SK-N-SH treated with all-trans-retinoic acid at 6 μM for 48 hours (cell line): ENCODE results near the gene TBC1D12.

Source experiments
- ATAC-seq: fragments of 200-7000 bp; cut with Tn5 transposase; 3 replicates; pipeline ENCODE4 v1.9.1; 2020; ENCODE audit warnings: mild to moderate bottlenecking, moderate library complexity
- ARNTL ChIP-seq: fragments of 450-650 bp; formaldehyde crosslinking; IDR thresholded peaks from 2 replicates; pipeline ENCODE4 v1.5.0; 2020; ENCODE audit warnings: low read depth, mild to moderate bottlenecking, moderate library complexity, borderline replicate concordance
- BACH2 ChIP-seq: fragments of 250-450 bp; sonication (Bioruptor Pico); IDR thresholded peaks from 2 replicates; pipeline ENCODE4 v1.9.0; 2021; ENCODE audit warnings: mild to moderate bottlenecking, borderline replicate concordance
- CREB5 ChIP-seq: fragments of 250-450 bp; sonication (Bioruptor Pico); IDR thresholded peaks from 2 replicates; pipeline ENCODE4 v1.5.1; 2020; ENCODE audit warnings: low read depth, mild to moderate bottlenecking, moderate library complexity
- CSDC2 ChIP-seq: fragments of 250-450 bp; sonication (Bioruptor Pico); IDR thresholded peaks from 2 replicates; pipeline ENCODE4 v1.5.0; 2020; ENCODE audit warnings: mild to moderate bottlenecking, moderate library complexity
- ESRRG ChIP-seq: fragments of 250-450 bp; sonication (Bioruptor Pico); IDR thresholded peaks from 2 replicates; pipeline ENCODE4 v1.6.1; 2021; ENCODE audit warnings: mild to moderate bottlenecking
- GLIS3 ChIP-seq: fragments of 250-450 bp; sonication (Bioruptor Pico); IDR thresholded peaks from 2 replicates; pipeline ENCODE4 v1.5.0; 2020; ENCODE audit warnings: mild to moderate bottlenecking, moderate library complexity
- ISL1 ChIP-seq: fragments of 250-450 bp; sonication (Bioruptor Pico); IDR thresholded peaks from 2 replicates; pipeline ENCODE4 v2.1.2; 2022; ENCODE audit warnings: mild to moderate bottlenecking, moderate library complexity
- PATZ1 ChIP-seq: fragments of 250-450 bp; sonication (Bioruptor Pico); IDR thresholded peaks from 2 replicates; pipeline ENCODE4 v1.8.0; 2020; ENCODE audit warnings: mild to moderate bottlenecking, moderate library complexity, borderline replicate concordance
- PPARA ChIP-seq: fragments of 250-450 bp; sonication (Bioruptor Pico); IDR thresholded peaks from 2 replicates; pipeline ENCODE4 v1.5.0; 2020; ENCODE audit warnings: mild to moderate bottlenecking, borderline replicate concordance
- RARB ChIP-seq: fragments of 250-450 bp; sonication (Bioruptor Pico); IDR thresholded peaks from 2 replicates; pipeline ENCODE4 v1.8.0; 2021; ENCODE audit warnings: mild to moderate bottlenecking, moderate library complexity
- SNAI2 ChIP-seq: fragments of 250-450 bp; sonication (Bioruptor Pico); IDR thresholded peaks from 2 replicates; pipeline ENCODE4 v1.5.0; 2020; ENCODE audit warnings: mild to moderate bottlenecking, moderate library complexity
- TCF4 ChIP-seq: fragments of 250-450 bp; sonication (Bioruptor Pico); IDR thresholded peaks from 2 replicates; pipeline ENCODE4 v1.8.0; 2021; ENCODE audit warnings: mild to moderate bottlenecking, moderate library complexity, borderline replicate concordance
- TOX ChIP-seq: fragments of 250-450 bp; sonication (Bioruptor Pico); IDR thresholded peaks from 2 replicates; pipeline ENCODE4 v1.8.0; 2021; ENCODE audit warnings: mild to moderate bottlenecking, moderate library complexity, borderline replicate concordance
- ZC3H10 ChIP-seq: fragments of 250-450 bp; sonication (Bioruptor Pico); IDR thresholded peaks from 2 replicates; pipeline ENCODE4 v1.5.1; 2021; ENCODE audit warnings: mild to moderate bottlenecking, moderate library complexity
- ZFP3 ChIP-seq: fragments of 250-450 bp; sonication (Bioruptor Pico); IDR thresholded peaks from 2 replicates; pipeline ENCODE4 v1.5.0; 2020; ENCODE audit warnings: mild to moderate bottlenecking, moderate library complexity
- ZFP30 ChIP-seq: fragments of 450-650 bp; formaldehyde crosslinking; IDR thresholded peaks from 2 replicates; pipeline ENCODE4 v1.5.0; 2022; ENCODE audit warnings: mild to moderate bottlenecking, moderate library complexity
- ZNF70 ChIP-seq: fragments of 450-650 bp; formaldehyde crosslinking; IDR thresholded peaks from 2 replicates; pipeline ENCODE4 v1.5.0; 2020; ENCODE audit warnings: mild to moderate bottlenecking, moderate library complexity
- ZNF8 ChIP-seq: fragments of 450-650 bp; formaldehyde crosslinking; IDR thresholded peaks from 2 replicates; pipeline ENCODE4 v1.5.0; 2020; ENCODE audit warnings: mild to moderate bottlenecking, moderate library complexity
- TF ChIP-seq, protein P1 (sequence below): fragments of 250-450 bp; sonication (Bioruptor Pico); IDR thresholded peaks from 2 replicates; pipeline ENCODE4 v1.5.0; 2020; ENCODE audit warnings: mild to moderate bottlenecking, moderate library complexity
- TF ChIP-seq, protein P2 (sequence below): fragments of 250-450 bp; sonication (Bioruptor Pico); IDR thresholded peaks from 2 replicates; pipeline ENCODE4 v1.8.0; 2021; ENCODE audit warnings: low read depth, mild to moderate bottlenecking, moderate library complexity, borderline replicate concordance
- TF ChIP-seq, protein P3 (sequence below): fragments of 250-450 bp; sonication (Bioruptor Pico); IDR thresholded peaks from 2 replicates; pipeline ENCODE4 v1.5.1; 2021; ENCODE audit warnings: mild to moderate bottlenecking, moderate library complexity

Gene TBC1D12

DNA sequence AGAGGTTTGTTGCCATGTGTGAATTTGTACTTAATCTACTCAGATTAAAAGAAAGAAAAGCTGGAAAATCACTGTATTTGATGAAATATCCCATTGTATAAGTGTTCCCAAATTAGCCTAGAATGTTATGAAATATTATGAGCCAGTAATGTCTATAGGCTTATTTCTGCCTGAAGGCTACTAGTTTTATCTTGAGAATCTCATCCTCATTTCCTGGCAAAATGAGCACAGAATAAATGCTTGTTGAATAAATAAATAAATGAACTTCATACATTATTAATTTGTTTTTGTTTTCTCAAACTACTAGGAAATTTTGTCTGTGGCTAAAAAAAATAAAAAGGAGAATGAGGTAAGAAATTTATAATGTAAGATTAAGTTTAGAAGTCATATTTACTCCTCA lies 168.7 kb downstream of the TBC1D12 start:
- no peak for ATAC-seq
- TF ChIP-seq ZFP30 (CRISPR knock-in tag) = no peak
- TF ChIP-seq CSDC2 (CRISPR knock-in tag) = no peak
- no peak for TF ChIP-seq GLIS3 (CRISPR knock-in tag)
- TF ChIP-seq PPARA (CRISPR knock-in tag) = no peak
- TF ChIP-seq SNAI2 (CRISPR knock-in tag) = no peak
- TF ChIP-seq CREB5 = no peak
- no peak for TF ChIP-seq TCF4 (CRISPR knock-in tag)
- TF ChIP-seq PATZ1 (CRISPR knock-in tag) = no peak
- TF ChIP-seq, protein P1, sequence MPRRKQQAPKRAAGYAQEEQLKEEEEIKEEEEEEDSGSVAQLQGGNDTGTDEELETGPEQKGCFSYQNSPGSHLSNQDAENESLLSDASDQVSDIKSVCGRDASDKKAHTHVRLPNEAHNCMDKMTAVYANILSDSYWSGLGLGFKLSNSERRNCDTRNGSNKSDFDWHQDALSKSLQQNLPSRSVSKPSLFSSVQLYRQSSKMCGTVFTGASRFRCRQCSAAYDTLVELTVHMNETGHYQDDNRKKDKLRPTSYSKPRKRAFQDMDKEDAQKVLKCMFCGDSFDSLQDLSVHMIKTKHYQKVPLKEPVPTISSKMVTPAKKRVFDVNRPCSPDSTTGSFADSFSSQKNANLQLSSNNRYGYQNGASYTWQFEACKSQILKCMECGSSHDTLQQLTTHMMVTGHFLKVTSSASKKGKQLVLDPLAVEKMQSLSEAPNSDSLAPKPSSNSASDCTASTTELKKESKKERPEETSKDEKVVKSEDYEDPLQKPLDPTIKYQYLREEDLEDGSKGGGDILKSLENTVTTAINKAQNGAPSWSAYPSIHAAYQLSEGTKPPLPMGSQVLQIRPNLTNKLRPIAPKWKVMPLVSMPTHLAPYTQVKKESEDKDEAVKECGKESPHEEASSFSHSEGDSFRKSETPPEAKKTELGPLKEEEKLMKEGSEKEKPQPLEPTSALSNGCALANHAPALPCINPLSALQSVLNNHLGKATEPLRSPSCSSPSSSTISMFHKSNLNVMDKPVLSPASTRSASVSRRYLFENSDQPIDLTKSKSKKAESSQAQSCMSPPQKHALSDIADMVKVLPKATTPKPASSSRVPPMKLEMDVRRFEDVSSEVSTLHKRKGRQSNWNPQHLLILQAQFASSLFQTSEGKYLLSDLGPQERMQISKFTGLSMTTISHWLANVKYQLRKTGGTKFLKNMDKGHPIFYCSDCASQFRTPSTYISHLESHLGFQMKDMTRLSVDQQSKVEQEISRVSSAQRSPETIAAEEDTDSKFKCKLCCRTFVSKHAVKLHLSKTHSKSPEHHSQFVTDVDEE (CRISPR knock-in tag) = no peak
- TF ChIP-seq RARB = no peak
- no peak for TF ChIP-seq ZFP3 (CRISPR knock-in tag)

DNA sequence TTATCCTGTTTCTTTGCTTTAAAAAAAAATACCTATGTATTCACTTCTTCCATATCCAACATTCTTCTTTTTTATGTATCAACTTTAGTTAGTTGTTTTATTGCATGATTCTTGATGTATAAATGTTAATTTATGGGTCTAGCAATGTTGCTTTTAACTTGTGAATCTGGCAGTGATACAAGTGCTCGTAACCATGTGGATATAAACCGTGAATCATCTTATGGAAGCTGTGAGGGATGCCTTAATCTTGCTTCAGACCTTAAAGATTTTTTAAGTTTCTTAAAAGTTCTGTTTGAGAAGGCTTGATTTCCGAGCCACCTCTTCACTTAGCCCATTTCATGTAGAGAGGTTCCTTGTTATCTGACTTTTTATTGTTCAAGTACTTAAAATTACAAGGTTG lies 169.2 kb downstream of the TBC1D12 start:
- TF ChIP-seq, protein P2, sequence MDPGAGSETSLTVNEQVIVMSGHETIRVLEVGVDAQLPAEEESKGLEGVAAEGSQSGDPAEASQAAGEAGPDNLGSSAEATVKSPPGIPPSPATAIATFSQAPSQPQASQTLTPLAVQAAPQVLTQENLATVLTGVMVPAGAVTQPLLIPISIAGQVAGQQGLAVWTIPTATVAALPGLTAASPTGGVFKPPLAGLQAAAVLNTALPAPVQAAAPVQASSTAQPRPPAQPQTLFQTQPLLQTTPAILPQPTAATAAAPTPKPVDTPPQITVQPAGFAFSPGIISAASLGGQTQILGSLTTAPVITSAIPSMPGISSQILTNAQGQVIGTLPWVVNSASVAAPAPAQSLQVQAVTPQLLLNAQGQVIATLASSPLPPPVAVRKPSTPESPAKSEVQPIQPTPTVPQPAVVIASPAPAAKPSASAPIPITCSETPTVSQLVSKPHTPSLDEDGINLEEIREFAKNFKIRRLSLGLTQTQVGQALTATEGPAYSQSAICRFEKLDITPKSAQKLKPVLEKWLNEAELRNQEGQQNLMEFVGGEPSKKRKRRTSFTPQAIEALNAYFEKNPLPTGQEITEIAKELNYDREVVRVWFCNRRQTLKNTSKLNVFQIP (CRISPR knock-in tag) = no peak
- TF ChIP-seq PPARA (CRISPR knock-in tag) (no peak), ZFP3 (CRISPR knock-in tag) (no peak), ZC3H10 (CRISPR knock-in tag) (no peak)
- ATAC-seq = no peak

- no peak for TF ChIP-seq ZC3H10 (CRISPR knock-in tag)
- no peak for TF ChIP-seq ZNF8 (CRISPR knock-in tag)
- TF ChIP-seq RARB = no peak
- TF ChIP-seq ZFP3 (CRISPR knock-in tag) = no peak
- TF ChIP-seq GLIS3 (CRISPR knock-in tag) = no peak
- TF ChIP-seq ZFP30 (CRISPR knock-in tag) = no peak
- no peak for TF ChIP-seq PATZ1 (CRISPR knock-in tag)
- TF ChIP-seq ZNF70 (CRISPR knock-in tag) = no peak
- TF ChIP-seq ESRRG (CRISPR knock-in tag) = no peak
- no peak for TF ChIP-seq CREB5
- TF ChIP-seq ISL1 (CRISPR knock-in tag) = no peak
- no peak for TF ChIP-seq TOX
- TF ChIP-seq, protein P3, sequence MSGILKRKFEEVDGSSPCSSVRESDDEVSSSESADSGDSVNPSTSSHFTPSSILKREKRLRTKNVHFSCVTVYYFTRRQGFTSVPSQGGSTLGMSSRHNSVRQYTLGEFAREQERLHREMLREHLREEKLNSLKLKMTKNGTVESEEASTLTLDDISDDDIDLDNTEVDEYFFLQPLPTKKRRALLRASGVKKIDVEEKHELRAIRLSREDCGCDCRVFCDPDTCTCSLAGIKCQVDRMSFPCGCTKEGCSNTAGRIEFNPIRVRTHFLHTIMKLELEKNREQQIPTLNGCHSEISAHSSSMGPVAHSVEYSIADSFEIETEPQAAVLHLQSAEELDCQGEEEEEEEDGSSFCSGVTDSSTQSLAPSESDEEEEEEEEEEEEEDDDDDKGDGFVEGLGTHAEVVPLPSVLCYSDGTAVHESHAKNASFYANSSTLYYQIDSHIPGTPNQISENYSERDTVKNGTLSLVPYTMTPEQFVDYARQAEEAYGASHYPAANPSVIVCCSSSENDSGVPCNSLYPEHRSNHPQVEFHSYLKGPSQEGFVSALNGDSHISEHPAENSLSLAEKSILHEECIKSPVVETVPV (CRISPR knock-in tag) = no peak
- TF ChIP-seq PPARA (CRISPR knock-in tag) = no peak
- no peak for TF ChIP-seq ARNTL (CRISPR knock-in tag)
- TF ChIP-seq BACH2 (CRISPR knock-in tag) = no peak
- no peak for ATAC-seq
Measured at GRCh38 chr10:94578790-94579189, 176.4 kb downstream of the TBC1D12 start.
